Measurements from ENCODE around the gene TMPRSS11E.

The TMPRSS11E gene

GRCh38 chr4:68434277-68434676 is 13.0 kb upstream of the TMPRSS11E start:
- no peaks in the 10 kb centered on the region for H3K36me3 ChIP-seq (ENCODE audit: control insufficient read depth, insufficient read depth, low read length)
- H3K9me3 ChIP-seq (ENCODE audit: control insufficient read depth, low read length), result no peaks in the 10 kb centered on the region
- no peaks in the 10 kb centered on the region for H3K4me1 ChIP-seq
- no peaks in the 10 kb centered on the region for H3K27me3 ChIP-seq (ENCODE audit: control insufficient read depth, insufficient read depth, low read length)
- TF ChIP-seq CTCF (IDR thresholded peaks at IDR 0.05), result no peak
- no peak overlapping the region for H2AFZ ChIP-seq
- H3K4me3 ChIP-seq (ENCODE audit: low read depth, low read length), result no peak overlapping the region
- no peaks in the 10 kb centered on the region for H3K79me2 ChIP-seq
- no peak overlapping the region for H3K9ac ChIP-seq
- no peak overlapping the region for H3K4me2 ChIP-seq (ENCODE audit: low read length)
- no peak overlapping the region for H3K27ac ChIP-seq

GRCh38 chr4:68434836-68435235 is 12.4 kb upstream of the TMPRSS11E start:
- Histone ChIP-seq H3K27ac (no peak overlapping the region), H3K4me3 (ENCODE audit: low read depth, low read length) (no peak overlapping the region), H3K9me3 (ENCODE audit: control insufficient read depth, low read length) (no peaks in the 10 kb centered on the region)

GRCh38 chr4:68445111-68445510 is 2.2 kb upstream of the TMPRSS11E start:
- Histone ChIP-seq H3K36me3 (ENCODE audit: control insufficient read depth, insufficient read depth, low read length) (no peaks in the 10 kb centered on the region), H3K4me3 (ENCODE audit: low read depth, low read length) (no peak overlapping the region), H3K4me1 (no peaks in the 10 kb centered on the region), H3K27me3 (ENCODE audit: control insufficient read depth, insufficient read depth, low read length) (no peaks in the 10 kb centered on the region), H3K4me2 (ENCODE audit: low read length) (no peak overlapping the region), H2AFZ (no peak overlapping the region), H3K9me3 (ENCODE audit: control insufficient read depth, low read length) (no peaks in the 10 kb centered on the region), H3K9ac (no peak overlapping the region), H3K79me2 (no peaks in the 10 kb centered on the region), H3K27ac (no peak overlapping the region)
- no peak for TF ChIP-seq CTCF (IDR thresholded peaks at IDR 0.05)

More at GRCh38 chr4:68434836-68435235, 12.4 kb upstream of the TMPRSS11E start:
- Histone ChIP-seq H2AFZ (no peak overlapping the region), H3K27me3 (ENCODE audit: control insufficient read depth, insufficient read depth, low read length) (no peaks in the 10 kb centered on the region), H3K4me2 (ENCODE audit: low read length) (no peak overlapping the region), H3K79me2 (no peaks in the 10 kb centered on the region), H3K4me1 (no peaks in the 10 kb centered on the region), H3K9ac (no peak overlapping the region), H3K36me3 (ENCODE audit: control insufficient read depth, insufficient read depth, low read length) (no peaks in the 10 kb centered on the region)
- no peak for TF ChIP-seq CTCF (IDR thresholded peaks at IDR 0.05)

- Histone ChIP-seq H3K79me2 (no peaks in the 10 kb centered on the region), H3K9ac (no peak overlapping the region), H3K27ac (no peak overlapping the region), H3K4me2 (ENCODE audit: low read length) (no peak overlapping the region), H3K4me1 (no peaks in the 10 kb centered on the region), H2AFZ (no peak overlapping the region), H3K36me3 (ENCODE audit: control insufficient read depth, insufficient read depth, low read length) (no peaks in the 10 kb centered on the region), H3K4me3 (ENCODE audit: low read depth, low read length) (no peak overlapping the region), H3K9me3 (ENCODE audit: control insufficient read depth, low read length) (no peaks in the 10 kb centered on the region), H3K27me3 (ENCODE audit: control insufficient read depth, insufficient read depth, low read length) (no peaks in the 10 kb centered on the region)
- no peak for TF ChIP-seq CTCF (IDR thresholded peaks at IDR 0.05)
These were observed 4.3 kb downstream of the TMPRSS11E start for GRCh38 chr4:68451246-68452211.

All from parathyroid adenoma (tissue), 2 donors.